ENCODE data around the gene MRPL20. TPM values are rescaled to one million over a fixed set of nuclear protein-coding genes. Genes with fewer than 3 reads are reported as not detected.

The MRPL20 gene
- total and polyA plus RNA-seq, 12 donors: 98.9 to 276 (median 158) TPM

DNA sequence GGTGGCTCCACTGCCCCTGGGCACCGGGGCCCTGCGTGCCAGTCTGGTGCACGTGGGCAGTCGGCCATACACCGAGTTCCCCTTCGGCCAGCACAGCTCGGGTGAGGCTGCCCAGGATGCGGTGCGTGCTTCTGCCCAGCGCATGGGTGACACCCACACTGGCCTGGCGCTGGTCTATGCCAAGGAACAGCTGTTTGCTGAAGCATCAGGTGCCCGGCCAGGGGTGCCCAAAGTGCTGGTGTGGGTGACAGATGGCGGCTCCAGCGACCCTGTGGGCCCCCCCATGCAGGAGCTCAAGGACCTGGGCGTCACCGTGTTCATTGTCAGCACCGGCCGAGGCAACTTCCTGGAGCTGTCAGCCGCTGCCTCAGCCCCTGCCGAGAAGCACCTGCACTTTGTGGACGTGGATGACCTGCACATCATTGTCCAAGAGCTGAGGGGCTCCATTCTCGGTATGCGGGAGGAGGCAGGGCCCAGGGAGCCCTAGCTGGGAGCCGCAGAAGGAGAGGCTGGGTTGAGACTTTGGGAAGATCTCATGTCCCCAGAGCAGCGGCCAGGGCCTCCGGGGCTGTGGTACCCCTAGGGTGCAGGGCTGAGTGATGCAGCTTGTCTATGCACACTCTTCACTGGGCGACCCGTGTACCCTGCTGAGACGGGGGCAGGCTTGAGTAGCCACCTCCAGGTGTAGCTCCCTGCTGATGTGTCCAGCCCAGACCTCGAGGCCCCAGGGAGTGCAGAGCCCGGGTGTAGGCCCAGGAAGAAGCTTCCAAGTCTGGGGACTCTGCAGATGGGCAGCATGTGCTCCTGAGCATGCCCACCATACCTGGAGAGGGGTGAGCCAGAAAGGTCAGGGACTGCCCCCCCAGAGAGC is 30.2 kb upstream of the MRPL20 start:
- DNase-seq: peak in 1 of 7 donors; percentile 18
- 77 to 95% (median 80%) methylated on average over 2 to 31 of the region's 31 CpGs for WGBS, 4 donors
- no peaks in the 10 kb centered on the region for H3K36me3 ChIP-seq (replicated peaks in 1 of 2)
- intact Hi-C loops (cut with DNase I): no loop called here
- H3K4me1 ChIP-seq (replicated peaks in 1 of 2): peaks cover 12 to 27% of the 10 kb centered on the region in 2 donors
- no peak overlapping the region for H3K27ac ChIP-seq
- H3K27me3 ChIP-seq: no peaks in the 10 kb centered on the region
- no peaks in the 10 kb centered on the region for H3K9me3 ChIP-seq (replicated peaks in 1 of 3)
- H3K4me3 ChIP-seq: no peak overlapping the region
- TF ChIP-seq, protein P1, sequence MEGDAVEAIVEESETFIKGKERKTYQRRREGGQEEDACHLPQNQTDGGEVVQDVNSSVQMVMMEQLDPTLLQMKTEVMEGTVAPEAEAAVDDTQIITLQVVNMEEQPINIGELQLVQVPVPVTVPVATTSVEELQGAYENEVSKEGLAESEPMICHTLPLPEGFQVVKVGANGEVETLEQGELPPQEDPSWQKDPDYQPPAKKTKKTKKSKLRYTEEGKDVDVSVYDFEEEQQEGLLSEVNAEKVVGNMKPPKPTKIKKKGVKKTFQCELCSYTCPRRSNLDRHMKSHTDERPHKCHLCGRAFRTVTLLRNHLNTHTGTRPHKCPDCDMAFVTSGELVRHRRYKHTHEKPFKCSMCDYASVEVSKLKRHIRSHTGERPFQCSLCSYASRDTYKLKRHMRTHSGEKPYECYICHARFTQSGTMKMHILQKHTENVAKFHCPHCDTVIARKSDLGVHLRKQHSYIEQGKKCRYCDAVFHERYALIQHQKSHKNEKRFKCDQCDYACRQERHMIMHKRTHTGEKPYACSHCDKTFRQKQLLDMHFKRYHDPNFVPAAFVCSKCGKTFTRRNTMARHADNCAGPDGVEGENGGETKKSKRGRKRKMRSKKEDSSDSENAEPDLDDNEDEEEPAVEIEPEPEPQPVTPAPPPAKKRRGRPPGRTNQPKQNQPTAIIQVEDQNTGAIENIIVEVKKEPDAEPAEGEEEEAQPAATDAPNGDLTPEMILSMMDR (IDR thresholded peaks at IDR 0.05): no peak
- no peak for TF ChIP-seq POLR2A (IDR thresholded peaks at IDR 0.05)

DNA sequence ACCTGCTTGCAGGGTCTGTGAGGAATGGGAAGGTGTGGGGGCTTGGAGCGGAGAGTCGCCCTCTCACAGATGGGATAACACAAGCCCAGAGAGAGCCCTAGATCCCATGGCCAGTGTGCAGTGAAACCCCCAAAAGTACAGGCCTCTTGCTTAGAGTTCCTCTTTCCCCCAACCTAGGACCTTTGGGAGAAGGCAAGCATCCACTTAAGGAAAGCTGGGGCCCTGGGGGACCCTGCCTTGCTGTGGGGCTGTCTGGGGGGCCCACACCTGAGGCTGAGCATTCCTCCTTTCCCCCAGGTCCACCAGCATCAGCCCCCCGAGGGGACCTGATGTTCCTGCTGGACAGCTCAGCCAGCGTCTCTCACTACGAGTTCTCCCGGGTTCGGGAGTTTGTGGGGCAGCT is 29.5 kb upstream of the MRPL20 start:
- H3K9me3 ChIP-seq (replicated peaks in 1 of 3): no peaks in the 10 kb centered on the region
- 40 to 100% (median 85%) methylated on average over 1 to 7 of the region's 7 CpGs for WGBS, 4 donors
- TF ChIP-seq POLR2A (IDR thresholded peaks at IDR 0.05): no peak
- TF ChIP-seq, protein P1 (IDR thresholded peaks at IDR 0.05): no peak
- peaks cover 12 to 27% of the 10 kb centered on the region in 2 donors for H3K4me1 ChIP-seq (replicated peaks in 1 of 2)
- no peak overlapping the region for H3K27ac ChIP-seq
- no peaks in the 10 kb centered on the region for H3K27me3 ChIP-seq
- no peaks in the 10 kb centered on the region for H3K36me3 ChIP-seq (replicated peaks in 1 of 2)
- intact Hi-C loops (cut with DNase I): no loop called here
- H3K4me3 ChIP-seq: peak overlapping the region in 1 of 4 donors; percentile 65
- DNase-seq: no peak

DNA sequence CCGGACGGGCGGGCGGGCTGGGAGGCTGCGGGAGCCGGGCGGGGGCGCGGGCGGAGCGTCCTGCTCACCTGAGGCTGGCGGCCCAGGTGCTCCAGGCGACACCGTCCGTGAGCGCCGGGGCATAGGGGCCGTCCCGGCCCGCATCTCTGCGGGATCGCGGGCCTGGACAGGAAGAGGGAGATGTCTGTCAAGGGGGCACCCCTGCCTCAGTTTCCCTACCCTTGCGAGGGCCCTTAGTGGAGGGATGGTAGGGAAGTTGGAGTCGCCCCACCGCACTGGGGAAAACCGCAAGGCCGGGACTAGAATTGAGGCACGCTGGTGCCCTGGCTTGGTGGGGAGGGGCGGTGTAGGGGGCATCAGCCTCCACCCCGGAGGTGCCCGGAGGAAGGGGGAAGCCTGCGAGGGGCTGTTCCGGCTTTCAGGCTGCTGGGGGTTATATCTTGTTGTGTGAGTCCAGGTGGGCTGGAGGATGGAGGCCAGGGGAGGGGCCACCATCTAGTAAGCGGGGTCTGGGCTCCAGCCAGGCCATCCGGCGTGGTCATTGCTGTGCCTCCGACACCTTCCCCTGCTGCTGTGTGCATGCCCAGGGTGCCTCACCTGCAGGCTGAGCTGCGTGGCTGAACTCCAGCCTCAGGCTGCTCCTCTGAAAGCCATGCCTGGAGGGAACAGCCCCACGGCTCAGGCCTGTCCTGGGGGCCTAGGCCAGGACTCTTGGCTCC is 29.0 kb upstream of the MRPL20 start:
- intact Hi-C loops (cut with DNase I): no loop called here
- Histone ChIP-seq H3K9me3 (replicated peaks in 1 of 3) (no peaks in the 10 kb centered on the region), H3K36me3 (replicated peaks in 1 of 2) (no peaks in the 10 kb centered on the region), H3K4me1 (replicated peaks in 1 of 2) (peaks cover 16 to 29% of the 10 kb centered on the region in 2 donors), H3K4me3 (peak overlapping the region in 1 of 4 donors; percentile 65), H3K27ac (peak overlapping the region in 1 of 5 donors; percentile 77), H3K27me3 (no peaks in the 10 kb centered on the region)
- 23 to 37% (median 30%) methylated on average over 9 to 40 of the region's 40 CpGs for WGBS, 4 donors
- TF ChIP-seq, protein P1 (IDR thresholded peaks at IDR 0.05): no peak
- no peak for TF ChIP-seq POLR2A (IDR thresholded peaks at IDR 0.05)
- peak in 2 of 7 donors; percentile 21 to 28 for DNase-seq
